ENCODE results near the gene CDH11.

Gene CDH11

GRCh38 chr16:64950262-64950661 is 171.6 kb downstream of the CDH11 start:
- Histone ChIP-seq H3K9me3 (ENCODE audit: insufficient read depth, low read depth, low read length) (no peaks in the 10 kb centered on the region; the same call in 1 of the 2 replicates), H3K9me2 (replicated peaks; ENCODE audit: low read depth, low read length) (no peaks in the 10 kb centered on the region), H3F3A (ENCODE audit: low read depth) (no peaks in the 10 kb centered on the region), H3K27me3 (ENCODE audit: insufficient read depth, low read length, poor library complexity, severe bottlenecking) (no peaks in the 10 kb centered on the region), H3K36me3 (ENCODE audit: insufficient read depth, low read length) (no peaks in the 10 kb centered on the region), H3K79me2 (ENCODE audit: insufficient read depth, low read length) (no peaks in the 10 kb centered on the region), H3K4me3 (ENCODE audit: low read length, poor library complexity, severe bottlenecking) (no peak overlapping the region), H3K4me1 (ENCODE audit: insufficient read depth, low read length, poor library complexity, severe bottlenecking) (no peaks in the 10 kb centered on the region), H4K20me1 (ENCODE audit: insufficient read depth, low read length, poor library complexity, severe bottlenecking) (no peaks in the 10 kb centered on the region), H2AFZ (ENCODE audit: low read length) (no peak overlapping the region), H3K4me2 (ENCODE audit: low read depth, low read length, poor library complexity, severe bottlenecking) (no peak overlapping the region), H3K9ac (ENCODE audit: low read depth, low read length, poor library complexity, severe bottlenecking) (no peak overlapping the region)
- TF ChIP-seq EZH2phosphoT487 (IDR thresholded peaks at IDR 0.05; ENCODE audit: borderline replicate concordance) (no peak), CTCF (conservative IDR thresholded peaks at IDR 0.05; ENCODE audit: low read length) (no peak)

- H3K36me3 ChIP-seq (ENCODE audit: insufficient read depth, low read length), result no peaks in the 10 kb centered on the region
- no peaks in the 10 kb centered on the region for H3K9me2 ChIP-seq (replicated peaks; ENCODE audit: low read depth, low read length)
These were observed 173.8 kb downstream of the CDH11 start for GRCh38 chr16:64948056-64948455.

GRCh38 chr16:64947651-64948050 is 174.2 kb downstream of the CDH11 start:
- TF ChIP-seq CTCF (conservative IDR thresholded peaks at IDR 0.05; ENCODE audit: low read length) (no peak), EZH2phosphoT487 (IDR thresholded peaks at IDR 0.05; ENCODE audit: borderline replicate concordance) (no peak)

More at GRCh38 chr16:64948056-64948455, 173.8 kb downstream of the CDH11 start:
- no peaks in the 10 kb centered on the region for H3F3A ChIP-seq (ENCODE audit: low read depth)
- no peak overlapping the region for H2AFZ ChIP-seq (ENCODE audit: low read length)
- H3K27me3 ChIP-seq (ENCODE audit: insufficient read depth, low read length, poor library complexity, severe bottlenecking), result no peaks in the 10 kb centered on the region
- no peaks in the 10 kb centered on the region for H3K79me2 ChIP-seq (ENCODE audit: insufficient read depth, low read length)
- no peak overlapping the region for H3K4me3 ChIP-seq (ENCODE audit: low read length, poor library complexity, severe bottlenecking)
- H3K4me2 ChIP-seq (ENCODE audit: low read depth, low read length, poor library complexity, severe bottlenecking), result no peak overlapping the region
- TF ChIP-seq CTCF (conservative IDR thresholded peaks at IDR 0.05; ENCODE audit: low read length) (no peak), EZH2phosphoT487 (IDR thresholded peaks at IDR 0.05; ENCODE audit: borderline replicate concordance) (no peak)
- no peak overlapping the region for H3K9ac ChIP-seq (ENCODE audit: low read depth, low read length, poor library complexity, severe bottlenecking)
- H3K4me1 ChIP-seq (ENCODE audit: insufficient read depth, low read length, poor library complexity, severe bottlenecking), result no peaks in the 10 kb centered on the region
- no peaks in the 10 kb centered on the region; the same call in 1 of the 2 replicates for H3K9me3 ChIP-seq (ENCODE audit: insufficient read depth, low read depth, low read length)
- H4K20me1 ChIP-seq (ENCODE audit: insufficient read depth, low read length, poor library complexity, severe bottlenecking), result no peaks in the 10 kb centered on the region

More at GRCh38 chr16:64947651-64948050, 174.2 kb downstream of the CDH11 start:
- Histone ChIP-seq H3K27me3 (ENCODE audit: insufficient read depth, low read length, poor library complexity, severe bottlenecking) (no peaks in the 10 kb centered on the region), H3F3A (ENCODE audit: low read depth) (no peaks in the 10 kb centered on the region), H3K9me3 (ENCODE audit: insufficient read depth, low read depth, low read length) (no peaks in the 10 kb centered on the region; the same call in 1 of the 2 replicates), H3K36me3 (ENCODE audit: insufficient read depth, low read length) (no peaks in the 10 kb centered on the region), H4K20me1 (ENCODE audit: insufficient read depth, low read length, poor library complexity, severe bottlenecking) (no peaks in the 10 kb centered on the region), H3K79me2 (ENCODE audit: insufficient read depth, low read length) (no peaks in the 10 kb centered on the region), H2AFZ (ENCODE audit: low read length) (no peak overlapping the region), H3K4me1 (ENCODE audit: insufficient read depth, low read length, poor library complexity, severe bottlenecking) (no peaks in the 10 kb centered on the region), H3K9ac (ENCODE audit: low read depth, low read length, poor library complexity, severe bottlenecking) (no peak overlapping the region), H3K9me2 (replicated peaks; ENCODE audit: low read depth, low read length) (no peaks in the 10 kb centered on the region), H3K4me2 (ENCODE audit: low read depth, low read length, poor library complexity, severe bottlenecking) (no peak overlapping the region), H3K4me3 (ENCODE audit: low read length, poor library complexity, severe bottlenecking) (no peak overlapping the region)

Data from Loucy (cell line).